Upper lobe of left lung (tissue), 6 donors: ENCODE measurements around the gene PLPP1. TPM values are rescaled to one million over a fixed set of nuclear protein-coding genes. Genes with fewer than 3 reads are reported as not detected.

Experiments used
- ATAC-seq, 2 donors: fragments of 200-7000 bp; cut with Tn5 transposase; one replicate each; pipeline ENCODE4 v1.9.1; 2022; ENCODE audit warnings: mild to moderate bottlenecking in 2 of 2, moderate library complexity in 2 of 2; ENCODE audit not compliant: low FRiP score in 2 of 2
- DNase-seq, 2 donors: peaks; one replicate each; pipeline ENCODE4 v3.0.0-alpha.2; 2019 to 2020
- H3K27ac ChIP-seq, 4 donors: fragments of 200-600 bp; sonication (generic); one replicate each; pipeline ENCODE4 v1.5.1; 2016 to 2019
- H3K27me3 ChIP-seq, 4 donors: fragments of 200-600 bp; sonication (generic); one replicate each; pipeline ENCODE4 v1.5.1; 2017 to 2019
- H3K36me3 ChIP-seq, 4 donors: fragments of 200-600 bp; sonication (generic); one replicate each; pipeline ENCODE4 v1.5.1; 2016 to 2019
- H3K4me1 ChIP-seq, 4 donors: fragments of 200-600 bp; sonication (generic); one replicate each; pipeline ENCODE4 v1.5.1; 2018 to 2019
- H3K4me3 ChIP-seq, 4 donors: fragments of 200-600 bp; sonication (generic); one replicate each; pipeline ENCODE4 v1.5.1; 2017 to 2019; ENCODE audit warnings: mild to moderate bottlenecking in 2 of 4, moderate library complexity in 1 of 4
- H3K9me3 ChIP-seq, 4 donors: fragments of 200-600 bp; sonication (generic); one replicate each; pipeline ENCODE4 v1.5.1; 2018 to 2019
- CTCF ChIP-seq, 6 experiments: fragments of 450-650 bp in 4 of 6; fragments of 200-600 bp in 2 of 6; sonication (generic) in 2 of 6; IDR thresholded peaks; one replicate each; pipeline ENCODE4 v1.5.1; 2016 to 2019; ENCODE audit warnings: antibody characterized with exemption in 6 of 6
- EP300 ChIP-seq, 4 donors: sonication (generic); formaldehyde crosslinking; IDR thresholded peaks; one replicate each; pipeline ENCODE4 v1.5.1; 2017; ENCODE audit warnings: antibody characterized with exemption in 4 of 4, control low read depth in 2 of 4
- POLR2A ChIP-seq, 4 donors: fragments of 450-650 bp; IDR thresholded peaks; one replicate each; pipeline ENCODE4 v1.5.1; 2016 to 2017; ENCODE audit warnings: antibody characterized with exemption in 4 of 4, mild to moderate bottlenecking in 2 of 4
- POLR2AphosphoS5 ChIP-seq, 2 donors: sonication (generic); formaldehyde crosslinking; IDR thresholded peaks; one replicate each; pipeline ENCODE4 v1.5.1; 2017; ENCODE audit warnings: antibody characterized with exemption in 2 of 2
- WGBS, 2 donors: methylation state at CpG; one replicate each; pipeline ENCODE4 v1.1.5; 2017 to 2018; 5-methylcytosine and 5-hydroxymethylcytosine counted together
- total RNA-seq, 6 donors: library from RNA; depleted of rRNA in 4 of 6; stranded (reverse); fragments of >200 nt in 4 of 6; gene quantifications; one replicate each; pipeline versions ENCODE4 v1.1.0 to v1.2.1, GENCODE V29; 2016 to 2021
- donor health status: DM: no; HTN: no; CAD: no; lungs with moderate emphysema.
- donor health status: DM: no; HTN: yes; CAD: no; lungs with severe emphysema.

Gene PLPP1
- total RNA-seq, 6 donors from 2014 or later: 21.0 to 125 (median 65.6) TPM

- Histone ChIP-seq H3K4me3 (no peak overlapping the region), H3K27me3 (no peaks in the 10 kb centered on the region), H3K27ac (no peak overlapping the region), H3K4me1 (peaks cover 0 to 5% (median 2%) of the 10 kb centered on the region in 4 donors), H3K9me3 (no peaks in the 10 kb centered on the region), H3K36me3 (no peaks in the 10 kb centered on the region)
- DNase-seq: no peak
- no peak for ATAC-seq
- TF ChIP-seq POLR2A (IDR thresholded peaks at IDR 0.05): no peak
- no peak for TF ChIP-seq POLR2AphosphoS5 (IDR thresholded peaks at IDR 0.05)
- TF ChIP-seq EP300 (IDR thresholded peaks at IDR 0.05): no peak
- no peak for TF ChIP-seq CTCF (IDR thresholded peaks at IDR 0.05)
- 73 to 89% methylated on average over 3 of the region's 3 CpGs for WGBS, 2 donors
These were observed 49.7 kb downstream of the PLPP1 start for GRCh38 chr5:55485073-55485472.

- H3K27me3 ChIP-seq: no peaks in the 10 kb centered on the region
- TF ChIP-seq EP300 (IDR thresholded peaks at IDR 0.05) (no peak), POLR2AphosphoS5 (IDR thresholded peaks at IDR 0.05) (no peak), CTCF (IDR thresholded peaks at IDR 0.05) (no peak), POLR2A (IDR thresholded peaks at IDR 0.05) (no peak)
- ATAC-seq (no peak), DNase-seq (no peak)
- no peaks in the 10 kb centered on the region for H3K9me3 ChIP-seq
- WGBS, 2 donors: 86 to 100% methylated on average over 1 of the region's 1 CpG
- H3K27ac ChIP-seq: no peak overlapping the region
- H3K4me1 ChIP-seq: peaks cover 0 to 5% (median 2%) of the 10 kb centered on the region in 4 donors
- H3K4me3 ChIP-seq: no peak overlapping the region
- H3K36me3 ChIP-seq: no peaks in the 10 kb centered on the region
These were observed 50.2 kb downstream of the PLPP1 start for GRCh38 chr5:55484531-55484930.

GRCh38 chr5:55483885-55484284 lies 50.9 kb downstream of the PLPP1 start:
- Histone ChIP-seq H3K4me3 (no peak overlapping the region), H3K4me1 (peaks cover 0 to 5% (median 2%) of the 10 kb centered on the region in 4 donors), H3K27me3 (no peaks in the 10 kb centered on the region), H3K36me3 (no peaks in the 10 kb centered on the region), H3K27ac (no peak overlapping the region), H3K9me3 (no peaks in the 10 kb centered on the region)
- ATAC-seq (no peak), DNase-seq (no peak)
- WGBS, 2 donors: 91 to 93% methylated on average over 3 of the region's 3 CpGs
- TF ChIP-seq POLR2AphosphoS5 (IDR thresholded peaks at IDR 0.05) (no peak), EP300 (IDR thresholded peaks at IDR 0.05) (no peak), CTCF (IDR thresholded peaks at IDR 0.05) (no peak), POLR2A (IDR thresholded peaks at IDR 0.05) (no peak)

GRCh38 chr5:55481293-55481855 lies 53.4 kb downstream of the PLPP1 start:
- no peaks in the 10 kb centered on the region for H3K36me3 ChIP-seq
- H3K4me1 ChIP-seq: peaks cover 0 to 5% (median 2%) of the 10 kb centered on the region in 4 donors
- 79% methylated on average over 3 of the region's 3 CpGs for WGBS, 2 donors
- H3K4me3 ChIP-seq: no peak overlapping the region
- no peaks in the 10 kb centered on the region for H3K9me3 ChIP-seq
- ATAC-seq: no peak
- TF ChIP-seq CTCF (IDR thresholded peaks at IDR 0.05) (no peak), POLR2AphosphoS5 (IDR thresholded peaks at IDR 0.05) (no peak), EP300 (IDR thresholded peaks at IDR 0.05) (no peak), POLR2A (IDR thresholded peaks at IDR 0.05) (no peak)
- no peaks in the 10 kb centered on the region for H3K27me3 ChIP-seq
- no peak overlapping the region for H3K27ac ChIP-seq
- DNase-seq: no peak

GRCh38 chr5:55480781-55481180 lies 54.0 kb downstream of the PLPP1 start:
- Histone ChIP-seq H3K27ac (no peak overlapping the region), H3K9me3 (no peaks in the 10 kb centered on the region), H3K4me3 (no peak overlapping the region), H3K36me3 (no peaks in the 10 kb centered on the region), H3K4me1 (peaks cover 0 to 5% (median 2%) of the 10 kb centered on the region in 4 donors), H3K27me3 (no peaks in the 10 kb centered on the region)
- 67 to 77% methylated on average over 3 of the region's 3 CpGs for WGBS, 2 donors
- TF ChIP-seq POLR2A (IDR thresholded peaks at IDR 0.05) (no peak), CTCF (IDR thresholded peaks at IDR 0.05) (no peak), EP300 (IDR thresholded peaks at IDR 0.05) (no peak), POLR2AphosphoS5 (IDR thresholded peaks at IDR 0.05) (no peak)
- ATAC-seq (no peak), DNase-seq (no peak)
